DOHH2 (cell line): ENCODE results near the gene ACBD7.

Source experiments
- H3F3A ChIP-seq: fragments of 200-600 bp; sonication (generic), shearing (Covaris generic); 2 replicates; pipeline ENCODE4 v1.6.0; 2016; ENCODE audit warnings: antibody characterized with exemption, mild to moderate bottlenecking; ENCODE audit not compliant: control insufficient read depth, insufficient read depth
- H3K27ac ChIP-seq: fragments of 200-600 bp; sonication (generic); 2 replicates; pipeline ENCODE4 v1.5.1; 2014; ENCODE audit warnings: low read depth, mild to moderate bottlenecking, low read length, moderate library complexity
- H3K27me3 ChIP-seq: fragments of 200-600 bp; sonication (generic); 2 replicates; pipeline ENCODE4 v1.6.1; 2014; ENCODE audit warnings: mild to moderate bottlenecking, low read length, mixed read lengths; ENCODE audit not compliant: control insufficient read depth
- H3K36me3 ChIP-seq: fragments of 200-600 bp; sonication (generic); 2 replicates; pipeline ENCODE4 v1.6.1; 2014; ENCODE audit warnings: mild to moderate bottlenecking, low read length, moderate library complexity, mixed read lengths; ENCODE audit not compliant: control insufficient read depth
- H3K4me1 ChIP-seq: fragments of 200-600 bp; sonication (generic); 2 replicates; pipeline ENCODE4 v1.6.1; 2014; ENCODE audit warnings: mild to moderate bottlenecking, low read length, mixed read lengths; ENCODE audit not compliant: control insufficient read depth
- H3K4me2 ChIP-seq: fragments of 200-600 bp; sonication (generic); 2 replicates; pipeline ENCODE4 v1.6.0; 2014; ENCODE audit warnings: mild to moderate bottlenecking, low read length, moderate library complexity
- H3K4me3 ChIP-seq: fragments of 200-600 bp; sonication (generic); 2 replicates; pipeline ENCODE4 v1.5.1; 2014; ENCODE audit warnings: mild to moderate bottlenecking, low read length, mixed read lengths
- H3K79me2 ChIP-seq: fragments of 200-600 bp; sonication (generic); 2 replicates; pipeline ENCODE4 v1.6.1; 2014; ENCODE audit warnings: mild to moderate bottlenecking, low read length, mixed read lengths; ENCODE audit not compliant: control insufficient read depth
- H3K9me2 ChIP-seq: fragments of 200-600 bp; sonication (generic); replicated peaks from 2 replicates; pipeline ENCODE4 v1.6.1; 2014; ENCODE audit warnings: mild to moderate bottlenecking, low read length, mixed read lengths; ENCODE audit not compliant: control insufficient read depth
- H3K9me3 ChIP-seq: fragments of 200-600 bp; sonication (generic); 2 replicates; pipeline ENCODE4 v1.6.1; 2014; ENCODE audit warnings: antibody characterized with exemption, low read length, mixed read lengths; ENCODE audit not compliant: control insufficient read depth, insufficient read depth
- H4K20me1 ChIP-seq: fragments of 200-600 bp; sonication (generic); 2 replicates; pipeline ENCODE4 v1.6.0; 2014; ENCODE audit warnings: low read depth, mild to moderate bottlenecking, antibody characterized with exemption, low read length, moderate library complexity; ENCODE audit not compliant: control insufficient read depth, insufficient read depth
- CTCF ChIP-seq: fragments of 200-600 bp; sonication (generic); IDR thresholded peaks from one replicate; pipeline ENCODE4 v1.5.1; 2014; ENCODE audit warnings: antibody characterized with exemption, mild to moderate bottlenecking, low read depth, low read length; ENCODE audit not compliant: poor library complexity, severe bottlenecking
- EZH2phosphoT487 ChIP-seq: fragments of 200-600 bp; sonication (generic); IDR thresholded peaks from 2 replicates; pipeline ENCODE4 v1.6.1; 2017; ENCODE audit warnings: borderline replicate concordance, mild to moderate bottlenecking, antibody characterized with exemption, low read length, moderate library complexity, mixed read lengths

Gene ACBD7

DNA sequence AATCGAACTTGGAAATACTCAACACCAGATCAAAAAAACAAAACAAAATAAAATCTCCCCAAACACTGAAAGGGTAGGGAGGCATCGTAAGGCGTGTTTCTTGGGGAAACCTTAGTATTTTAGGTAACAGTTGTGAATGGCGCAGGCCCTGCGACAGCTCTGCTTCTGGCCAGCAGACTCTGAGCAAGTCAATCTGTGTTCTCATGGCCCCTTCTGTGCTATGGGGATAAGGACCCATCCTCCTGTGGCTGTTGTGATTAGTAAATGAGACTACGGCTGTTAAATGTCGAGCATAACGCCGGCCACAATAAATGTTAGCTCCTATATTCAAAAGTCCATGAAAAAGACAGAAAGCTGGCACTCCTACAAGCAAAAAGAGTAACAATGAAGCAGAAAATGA is 35.6 kb upstream of the ACBD7 start:
- H3K4me3 ChIP-seq = no peak overlapping the region
- no peaks in the 10 kb centered on the region for H4K20me1 ChIP-seq
- H3K79me2 ChIP-seq = no peaks in the 10 kb centered on the region
- H3K9me3 ChIP-seq = no peaks in the 10 kb centered on the region
- H3K27ac ChIP-seq = no peak overlapping the region
- no peaks in the 10 kb centered on the region for H3K27me3 ChIP-seq
- no peaks in the 10 kb centered on the region for H3K4me1 ChIP-seq
- no peaks in the 10 kb centered on the region for H3F3A ChIP-seq
- no peak for TF ChIP-seq CTCF
- no peak for TF ChIP-seq EZH2phosphoT487
- no peak overlapping the region for H3K4me2 ChIP-seq
- H3K36me3 ChIP-seq = no peaks in the 10 kb centered on the region
- H3K9me2 ChIP-seq = no peaks in the 10 kb centered on the region

DNA sequence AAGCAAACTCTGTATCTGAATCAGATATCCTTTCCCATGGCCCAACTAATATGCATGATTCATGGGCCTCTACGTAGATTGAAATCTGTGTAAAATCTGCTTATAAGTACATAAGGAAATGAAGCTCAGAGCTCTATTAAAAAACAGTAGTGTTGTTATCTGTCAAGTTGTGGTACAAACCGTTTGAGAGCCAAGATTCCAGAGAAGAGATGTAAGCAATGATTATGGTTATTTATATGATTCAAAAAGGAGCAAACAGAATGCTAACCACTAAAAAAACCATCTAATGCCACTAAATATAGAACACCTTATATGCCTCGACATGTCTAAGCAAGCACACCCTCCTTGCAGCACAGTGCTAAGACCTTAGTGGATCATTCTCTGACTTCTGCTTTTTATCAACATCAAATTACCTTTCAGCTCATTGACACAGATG is 35.2 kb upstream of the ACBD7 start:
- Histone ChIP-seq H3K4me3 (no peak overlapping the region), H3K27ac (no peak overlapping the region), H3K9me3 (no peaks in the 10 kb centered on the region), H4K20me1 (no peaks in the 10 kb centered on the region), H3K9me2 (no peaks in the 10 kb centered on the region), H3K36me3 (no peaks in the 10 kb centered on the region), H3F3A (no peaks in the 10 kb centered on the region), H3K4me2 (no peak overlapping the region), H3K79me2 (no peaks in the 10 kb centered on the region), H3K4me1 (no peaks in the 10 kb centered on the region), H3K27me3 (no peaks in the 10 kb centered on the region)
- TF ChIP-seq EZH2phosphoT487 (no peak), CTCF (no peak)

DNA sequence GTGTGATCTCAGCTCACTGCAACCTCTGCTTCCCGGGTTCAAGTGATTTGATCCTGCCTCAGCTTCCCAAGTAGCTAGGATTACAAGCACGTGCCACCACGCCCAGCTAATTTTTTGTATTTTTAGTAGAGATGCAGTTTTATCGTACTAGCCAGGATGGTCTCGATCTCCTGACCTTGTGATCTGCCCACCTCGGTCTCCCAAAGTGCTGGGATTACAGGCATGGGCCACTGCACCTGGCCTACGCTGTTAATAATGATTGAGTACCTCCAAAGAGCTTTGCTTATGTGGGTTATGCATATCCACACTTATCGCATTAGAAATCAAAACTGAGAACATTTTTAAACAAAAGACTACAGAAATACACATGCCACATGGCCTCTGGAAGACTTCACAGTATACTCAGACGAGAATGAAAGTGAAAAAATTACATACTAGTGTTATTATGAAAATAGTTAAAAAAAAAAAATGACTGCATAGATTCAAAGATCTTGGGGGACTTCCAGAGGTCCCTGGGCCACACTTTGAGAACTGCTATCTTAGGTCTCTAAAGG is 34.0 kb upstream of the ACBD7 start:
- no peaks in the 10 kb centered on the region for H3K9me2 ChIP-seq
- no peaks in the 10 kb centered on the region for H3K79me2 ChIP-seq
- no peaks in the 10 kb centered on the region for H3K4me1 ChIP-seq
- no peak overlapping the region for H3K4me2 ChIP-seq
- no peaks in the 10 kb centered on the region for H3K36me3 ChIP-seq
- no peaks in the 10 kb centered on the region for H3F3A ChIP-seq
- no peak overlapping the region for H3K4me3 ChIP-seq
- H3K27me3 ChIP-seq = no peaks in the 10 kb centered on the region
- H3K27ac ChIP-seq = no peak overlapping the region
- TF ChIP-seq CTCF (no peak), EZH2phosphoT487 (no peak)
- no peaks in the 10 kb centered on the region for H3K9me3 ChIP-seq
- H4K20me1 ChIP-seq = no peaks in the 10 kb centered on the region

- H3K27me3 ChIP-seq = no peaks in the 10 kb centered on the region
- no peaks in the 10 kb centered on the region for H3K9me3 ChIP-seq
- H3K4me2 ChIP-seq = no peak overlapping the region
- no peaks in the 10 kb centered on the region for H3K79me2 ChIP-seq
- H3K27ac ChIP-seq = no peak overlapping the region
- no peak for TF ChIP-seq EZH2phosphoT487
- no peak for TF ChIP-seq CTCF
- no peaks in the 10 kb centered on the region for H3K4me1 ChIP-seq
- no peaks in the 10 kb centered on the region for H4K20me1 ChIP-seq
- H3F3A ChIP-seq = no peaks in the 10 kb centered on the region
- H3K9me2 ChIP-seq = no peaks in the 10 kb centered on the region
- H3K4me3 ChIP-seq = no peak overlapping the region
- no peaks in the 10 kb centered on the region for H3K36me3 ChIP-seq
Measured at GRCh38 chr10:15121707-15122106, 33.1 kb upstream of the ACBD7 start.
